ENCODE results near the gene PRSS57. TPM values are rescaled to one million over a fixed set of nuclear protein-coding genes. Genes with fewer than 3 reads are reported as not detected.

PRSS57 gene
- total and polyA plus RNA-seq, 2 of the 13 experiments (the other 11 are each of a cell fraction or from before 2014, with no cell fraction given) = 0.12 TPM; not detected in 1

DNA sequence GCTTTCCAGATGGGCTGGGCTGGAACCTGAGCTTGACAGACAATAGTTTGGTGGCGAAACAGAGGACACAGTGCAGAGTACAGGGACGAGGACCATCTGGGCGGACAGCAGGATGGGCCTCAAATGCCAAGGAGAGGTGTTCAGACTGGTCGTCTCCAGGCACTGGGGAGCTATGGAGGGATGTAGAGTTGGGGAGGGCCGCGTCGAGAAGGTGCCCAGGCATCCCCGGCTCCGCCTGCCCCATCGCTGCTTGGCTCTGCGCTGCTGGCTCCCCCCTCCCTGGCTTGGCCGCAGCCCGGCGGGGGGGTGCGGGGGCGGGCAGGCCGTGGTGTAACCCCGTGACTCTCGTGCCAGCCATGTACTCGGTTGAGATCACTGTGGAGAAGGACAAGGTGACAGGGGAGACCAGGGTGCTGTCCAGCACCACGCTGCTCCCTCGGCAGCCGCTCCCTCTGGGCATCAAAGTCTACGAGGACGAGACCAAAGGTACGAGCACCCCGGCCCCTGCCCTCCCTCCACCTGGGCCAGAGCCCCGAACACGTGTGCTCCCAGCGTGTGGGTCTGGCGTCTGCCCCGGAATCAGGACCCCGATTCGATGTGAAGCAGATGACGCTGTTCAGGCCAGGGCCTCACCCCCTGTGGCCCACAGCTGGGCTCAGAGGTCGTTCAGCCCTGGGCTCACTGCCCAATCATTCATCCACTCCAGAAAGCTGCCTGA lies 44.9 kb upstream of the PRSS57 start (continued):
- no peak for TF ChIP-seq AKNA (CRISPR knock-in tag; IDR thresholded peaks at IDR 0.05; ENCODE audit: borderline replicate concordance)
- no peak for TF ChIP-seq GABPA (IDR thresholded peaks at IDR 0.05; ENCODE audit: low read depth, low read length)
- TF ChIP-seq GABPA (CRISPR knock-in tag; IDR thresholded peaks at IDR 0.05; ENCODE audit: low read depth) = no peak
- no peak; the same call in 1 of the 2 replicates for TF ChIP-seq TBX2 (CRISPR knock-in tag; IDR thresholded peaks at IDR 0.05; ENCODE audit: borderline replicate concordance)
- TF ChIP-seq ZNF432 (CRISPR knock-in tag; IDR thresholded peaks at IDR 0.05; ENCODE audit: borderline replicate concordance) = no peak
- TF ChIP-seq IKZF4 (CRISPR knock-in tag; IDR thresholded peaks at IDR 0.05; ENCODE audit: borderline replicate concordance, low read depth, not compliant biosample characterization) = peak; percentile 95
- TF ChIP-seq ZNF569 (CRISPR knock-in tag; IDR thresholded peaks at IDR 0.05; ENCODE audit: borderline replicate concordance) = no peak
- peak; percentile 72; the same call in 1 of the 2 replicates for TF ChIP-seq ZNF274 (CRISPR knock-in tag; IDR thresholded peaks at IDR 0.05)
- TF ChIP-seq BCL3 (CRISPR knock-in tag; IDR thresholded peaks at IDR 0.05) = peak; percentile 88
- TF ChIP-seq, protein P1, sequence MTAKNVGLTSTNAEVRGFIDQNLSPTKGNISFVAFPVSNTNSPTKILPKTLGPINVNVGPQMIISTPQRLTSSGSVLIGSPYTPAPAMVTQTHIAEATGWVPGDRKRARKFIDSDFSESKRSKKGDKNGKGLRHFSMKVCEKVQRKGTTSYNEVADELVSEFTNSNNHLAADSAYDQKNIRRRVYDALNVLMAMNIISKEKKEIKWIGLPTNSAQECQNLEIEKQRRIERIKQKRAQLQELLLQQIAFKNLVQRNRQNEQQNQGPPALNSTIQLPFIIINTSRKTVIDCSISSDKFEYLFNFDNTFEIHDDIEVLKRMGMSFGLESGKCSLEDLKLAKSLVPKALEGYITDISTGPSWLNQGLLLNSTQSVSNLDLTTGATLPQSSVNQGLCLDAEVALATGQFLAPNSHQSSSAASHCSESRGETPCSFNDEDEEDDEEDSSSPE (CRISPR knock-in tag; IDR thresholded peaks at IDR 0.05) = peak; percentile 57; the same call in 1 of the 2 replicates
- TF ChIP-seq, protein P2, sequence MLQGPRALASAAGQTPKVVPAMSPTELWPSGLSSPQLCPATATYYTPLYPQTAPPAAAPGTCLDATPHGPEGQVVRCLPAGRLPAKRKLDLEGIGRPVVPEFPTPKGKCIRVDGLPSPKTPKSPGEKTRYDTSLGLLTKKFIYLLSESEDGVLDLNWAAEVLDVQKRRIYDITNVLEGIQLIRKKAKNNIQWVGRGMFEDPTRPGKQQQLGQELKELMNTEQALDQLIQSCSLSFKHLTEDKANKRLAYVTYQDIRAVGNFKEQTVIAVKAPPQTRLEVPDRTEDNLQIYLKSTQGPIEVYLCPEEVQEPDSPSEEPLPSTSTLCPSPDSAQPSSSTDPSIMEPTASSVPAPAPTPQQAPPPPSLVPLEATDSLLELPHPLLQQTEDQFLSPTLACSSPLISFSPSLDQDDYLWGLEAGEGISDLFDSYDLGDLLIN (CRISPR knock-in tag; IDR thresholded peaks at IDR 0.05; ENCODE audit: borderline replicate concordance) = no peak
- peak; percentile 65; the same call in 1 of the 2 replicates for TF ChIP-seq THAP9 (CRISPR knock-in tag; IDR thresholded peaks at IDR 0.05; ENCODE audit: borderline replicate concordance)
- TF ChIP-seq ZNF329 (CRISPR knock-in tag; IDR thresholded peaks at IDR 0.05; ENCODE audit: low read depth) = no peak
- TF ChIP-seq EZH2 (conservative IDR thresholded peaks at IDR 0.05; ENCODE audit: low read depth, low read length) = no peak

All from HepG2 (cell line).